Left ventricle myocardium superior (tissue), 1 donor: Measurements from ENCODE around the gene IRF9. TPM values are rescaled to one million over a fixed set of nuclear protein-coding genes. Genes with fewer than 3 reads are reported as not detected.

Experiments used
- ATAC-seq: fragments of 200-7000 bp; cut with Tn5 transposase; one replicate; pipeline ENCODE4 v1.9.1; 2020; ENCODE audit warnings: mild to moderate bottlenecking, moderate library complexity
- DNase-seq: peaks from one replicate; pipeline ENCODE4 v3.0.0-alpha.2; 2020
- intact Hi-C: fragments of 100-400 bp; cut with micrococcal nuclease; formaldehyde crosslinking; loops from one replicate; pipeline ENCODE4 v1.11.0; 2022
- total RNA-seq: library from RNA; stranded (reverse); fragmentation: NEBNext Ultra II Directional; extraction: Animal tissue kit (Norgen Biotek cat#: 25700); gene quantifications from one replicate; pipeline ENCODE4 v1.2.1, GENCODE V29; 2021
- donor health status: DM: no; HTN: yes; CAD: no; lungs with severe emphysema.

Gene IRF9
- total RNA-seq, 1 donor from 2014 or later, result 27.6 TPM

- ATAC-seq (no peak), DNase-seq (no peak)
- intact Hi-C loops, result no loop called here
These were observed 15.2 kb upstream of the IRF9 start for GRCh38 chr14:24145690-24146452.

GRCh38 chr14:24146453-24146977 lies 14.6 kb upstream of the IRF9 start, which contains the start of gene PSME2:
Gene PSME2 (minus strand): TSS chr14:24146610. CDS start chr14:24146581, 29 bp downstream.
- DNase-seq, result peak; percentile 95
- peak; percentile 87 for ATAC-seq
- intact Hi-C loops, result no loop called here

GRCh38 chr14:24146978-24147760 lies 13.9 kb upstream of the IRF9 start, which contains the start of gene RNF31:
Gene RNF31 (plus strand): TSS chr14:24147498. CDS start chr14:24147699, 201 bp downstream.
- DNase-seq, result peak; percentile 98
- ATAC-seq, result peak; percentile 94
- intact Hi-C loops, result no loop called here

GRCh38 chr14:24147761-24148428 lies 13.2 kb upstream of the IRF9 start:
- no peak for DNase-seq
- no peak for ATAC-seq
- intact Hi-C loops, result no loop called here

- intact Hi-C loops, result no loop called here
- ATAC-seq (no peak), DNase-seq (no peak)
These were observed 11.6 kb upstream of the IRF9 start for GRCh38 chr14:24149302-24149969.

GRCh38 chr14:24150061-24150460 lies 11.0 kb upstream of the IRF9 start:
- DNase-seq (no peak), ATAC-seq (no peak)
- intact Hi-C loops, result no loop called here

GRCh38 chr14:24150567-24150966 lies 10.5 kb upstream of the IRF9 start:
- intact Hi-C loops, result no loop called here
- DNase-seq (no peak), ATAC-seq (no peak)

- DNase-seq, result no peak
- intact Hi-C loops, result no loop called here
- no peak for ATAC-seq
These were observed 10.1 kb upstream of the IRF9 start for GRCh38 chr14:24150993-24151392.

- ATAC-seq (no peak), DNase-seq (no peak)
- intact Hi-C loops, result no loop called here
These were observed 9.5 kb upstream of the IRF9 start for GRCh38 chr14:24151404-24152080.

- DNase-seq, result no peak
- intact Hi-C loops, result no loop called here
These were observed 6.0 kb upstream of the IRF9 start for GRCh38 chr14:24155100-24155499.

GRCh38 chr14:24156840-24157239 lies 4.2 kb upstream of the IRF9 start:
- DNase-seq (no peak), ATAC-seq (no peak)
- intact Hi-C loops, result no loop called here

More at GRCh38 chr14:24155100-24155499, 6.0 kb upstream of the IRF9 start:
- ATAC-seq, result no peak

GRCh38 chr14:24157331-24157730 lies 3.7 kb upstream of the IRF9 start:
- no peak for ATAC-seq
- intact Hi-C loops, result no loop called here
- DNase-seq, result no peak

- DNase-seq, result no peak
- intact Hi-C loops, result no loop called here
- ATAC-seq, result no peak
These were observed 1.1 kb upstream of the IRF9 start for GRCh38 chr14:24159777-24160498.

- DNase-seq (no peak), ATAC-seq (no peak)
- intact Hi-C loops, result no loop called here
These were observed 591 bp upstream of the IRF9 start for GRCh38 chr14:24160499-24160849.

- no peak for DNase-seq
- intact Hi-C loops, result no loop called here
- no peak for ATAC-seq
These were observed 1.0 kb downstream of the IRF9 start for GRCh38 chr14:24162093-24162492.

- peak; percentile 18 for DNase-seq
- ATAC-seq, result no peak
- intact Hi-C loops, result no loop called here
These were observed 3.5 kb downstream of the IRF9 start for GRCh38 chr14:24164518-24164991.

GRCh38 chr14:24165785-24166184 lies 4.7 kb downstream of the IRF9 start:
- DNase-seq (peak; percentile 13), ATAC-seq (no peak)
- intact Hi-C loops, result no loop called here
